IMR-90 (cell line): Measurements from ENCODE around the gene TGFBI. TPM values are rescaled to one million over a fixed set of nuclear protein-coding genes. Genes with fewer than 3 reads are reported as not detected.
A peak's percentile ranks its signal among the peaks of the same experiment; 100 is the strongest.

Experiments
- ATAC-seq: fragments of 200-7000 bp; cut with Tn5 transposase; 2 replicates; pipeline ENCODE4 v1.9.1; 2020; ENCODE audit warnings: low read depth, mild to moderate bottlenecking, moderate library complexity
- BruUV-seq: library from RNA; stranded (reverse); fragments of 400-500 nt; replicated peaks from 2 replicates; lab custom pipeline; 2021; lab: Mats Ljungman, UMichigan
- CTCF ChIA-PET: fragments of 300-600 bp; formaldehyde crosslinking; extraction: SDS; loops from one replicate; lab custom pipeline; 2021; ENCODE audit warnings: antibody characterized with exemption; lab: Yijun Ruan, JAX
- POLR2A ChIA-PET: fragments of 300-600 bp; sonication (Branson Sonifier 250); formaldehyde crosslinking; loops from one replicate; lab custom pipeline; 2022; ENCODE audit warnings: antibody characterized with exemption; ENCODE audit not compliant: unreplicated experiment; lab: Charles Lee
- DNase-seq: peaks from one replicate; pipeline ENCODE4 v3.0.0; 2013
- H2AFZ ChIP-seq: replicated peaks from 2 replicates; pipeline ENCODE3; 2013; ENCODE audit warnings: low read length, mild to moderate bottlenecking; ENCODE audit not compliant: poor library complexity
- H2AK5ac ChIP-seq: 2 replicates; pipeline ENCODE4 v1.6.1; 2013; ENCODE audit warnings: low read depth, low read length, inconsistent platforms
- H2AK9ac ChIP-seq: replicated peaks from 2 replicates; pipeline ENCODE3; 2013; ENCODE audit warnings: mild to moderate bottlenecking, low read depth, low read length, moderate library complexity; ENCODE audit not compliant: poor library complexity
- H2BK120ac ChIP-seq: 2 replicates; pipeline ENCODE4 v1.6.1; 2013; ENCODE audit warnings: low read depth, low read length, inconsistent platforms
- H2BK15ac ChIP-seq: 3 replicates; pipeline ENCODE4 v1.6.1; 2013; ENCODE audit warnings: low read depth, low read length, inconsistent platforms
- H2BK20ac ChIP-seq: 2 replicates; pipeline ENCODE4 v1.6.1; 2013; ENCODE audit warnings: low read depth, mild to moderate bottlenecking, inconsistent platforms, low read length, moderate library complexity
- H2BK5ac ChIP-seq: 2 replicates; pipeline ENCODE4 v1.6.1; 2013; ENCODE audit warnings: mild to moderate bottlenecking, low read depth, low read length, inconsistent platforms; ENCODE audit not compliant: poor library complexity, severe bottlenecking
- H3K14ac ChIP-seq: replicated peaks from 2 replicates; pipeline ENCODE4 v1.6.1; 2013; ENCODE audit warnings: low read depth, low read length, inconsistent platforms
- H3K18ac ChIP-seq: 2 replicates; pipeline ENCODE4 v1.6.1; 2013; ENCODE audit warnings: low read depth, low read length, control low read depth
- H3K23ac ChIP-seq: 2 replicates; pipeline ENCODE4 v1.6.1; 2013; ENCODE audit warnings: low read depth, low read length, inconsistent platforms
- H3K27ac ChIP-seq: 2 replicates; pipeline ENCODE4 v1.5.1; 2013; ENCODE audit warnings: mild to moderate bottlenecking, control low read depth, low read length; ENCODE audit not compliant: insufficient read depth
- H3K27me3 ChIP-seq: 2 replicates; pipeline ENCODE4 v1.6.1; 2013; ENCODE audit warnings: low read length; ENCODE audit not compliant: control insufficient read depth, insufficient read depth
- H3K36me3 ChIP-seq: 2 replicates; pipeline ENCODE4 v1.6.1; 2013; ENCODE audit warnings: low read length, mixed read lengths; ENCODE audit not compliant: control insufficient read depth, insufficient read depth
- H3K4ac ChIP-seq: 2 replicates; pipeline ENCODE4 v1.6.1; 2013; ENCODE audit warnings: low read depth, low read length, inconsistent platforms
- H3K4me1 ChIP-seq: 2 replicates; pipeline ENCODE4 v1.6.1; 2013; ENCODE audit warnings: low read length, mixed read lengths; ENCODE audit not compliant: control insufficient read depth, insufficient read depth
- H3K4me2 ChIP-seq: 2 replicates; pipeline ENCODE4 v1.6.1; 2013; ENCODE audit warnings: low read depth, mild to moderate bottlenecking, control low read depth, low read length, moderate library complexity
- H3K4me3 ChIP-seq: 2 replicates; pipeline ENCODE4 v1.5.1; 2013; ENCODE audit warnings: low read depth, mild to moderate bottlenecking, control low read depth, low read length, moderate library complexity; ENCODE audit not compliant: insufficient read depth
- H3K56ac ChIP-seq: 2 replicates; pipeline ENCODE4 v1.6.1; 2013; ENCODE audit warnings: low read length, inconsistent platforms; ENCODE audit not compliant: insufficient read depth; ENCODE audit errors: extremely low read depth
- H3K79me1 ChIP-seq, 2 experiments: 2 replicates each; pipeline ENCODE4 v1.6.1; 2013; ENCODE audit warnings: low read length in 2 of 2, inconsistent platforms in 1 of 2, low read depth in 1 of 2
- H3K9ac ChIP-seq: 2 replicates; pipeline ENCODE4 v1.6.1; 2013; ENCODE audit warnings: low read depth, low read length, control low read depth
- H3K9me1 ChIP-seq: 2 replicates; pipeline ENCODE4 v1.6.1; 2013; ENCODE audit warnings: low read length, inconsistent platforms; ENCODE audit not compliant: insufficient read depth
- H3K9me3 ChIP-seq: 2 replicates; pipeline ENCODE4 v1.6.1; 2013; ENCODE audit warnings: low read length; ENCODE audit not compliant: control insufficient read depth, insufficient read depth
- H4K20me1 ChIP-seq: 2 replicates; pipeline ENCODE4 v1.6.1; 2013; ENCODE audit warnings: low read length, inconsistent platforms; ENCODE audit not compliant: insufficient read depth
- H4K5ac ChIP-seq: 2 replicates; pipeline ENCODE4 v1.6.1; 2013; ENCODE audit warnings: mild to moderate bottlenecking, low read depth, low read length, control low read depth
- H4K8ac ChIP-seq, 2 experiments: 2 replicates each; pipeline ENCODE4 v1.6.1; 2013; ENCODE audit warnings: low read depth in 2 of 2, low read length in 2 of 2, control low read depth in 1 of 2, inconsistent platforms in 1 of 2
- H4K91ac ChIP-seq: 2 replicates; pipeline ENCODE4 v1.6.1; 2013; ENCODE audit warnings: low read depth, low read length, inconsistent platforms; ENCODE audit not compliant: insufficient read depth
- BHLHE40 ChIP-seq: fragments of 150-350 bp; IDR thresholded peaks from 2 replicates; pipeline ENCODE4 v1.6.1; 2016; ENCODE audit warnings: mild to moderate bottlenecking, low read depth, low read length
- CEBPB ChIP-seq: IDR thresholded peaks from 2 replicates; pipeline ENCODE4 v1.6.1; 2012; ENCODE audit warnings: low read depth, low read length, improper control_type of control experiment
- CHD1 ChIP-seq: IDR thresholded peaks from 2 replicates; pipeline ENCODE4 v1.6.1; 2012; ENCODE audit warnings: low read depth, low read length, improper control_type of control experiment
- FOS ChIP-seq: fragments of 150-350 bp; IDR thresholded peaks from 2 replicates; pipeline ENCODE4 v1.6.1; 2016; ENCODE audit warnings: low read depth, low read length
- MAFK ChIP-seq: IDR thresholded peaks from 2 replicates; pipeline ENCODE4 v1.6.1; 2012; ENCODE audit warnings: low read depth, low read length, improper control_type of control experiment
- MAZ ChIP-seq: IDR thresholded peaks from 2 replicates; pipeline ENCODE4 v1.6.1; 2012; ENCODE audit warnings: low read depth, mild to moderate bottlenecking, low read length, improper control_type of control experiment, moderate library complexity, borderline replicate concordance
- MXI1 ChIP-seq: IDR thresholded peaks from 2 replicates; pipeline ENCODE4 v1.6.1; 2012; ENCODE audit warnings: low read depth, mild to moderate bottlenecking, low read length, moderate library complexity, borderline replicate concordance
- POLR2A ChIP-seq: IDR thresholded peaks from 2 replicates; pipeline ENCODE4 v1.6.1; 2012; ENCODE audit warnings: mild to moderate bottlenecking, low read depth, low read length
- RAD21 ChIP-seq: IDR thresholded peaks from 2 replicates; pipeline ENCODE4 v1.6.1; 2012; ENCODE audit warnings: low read length, improper control_type of control experiment
- RCOR1 ChIP-seq: IDR thresholded peaks from 2 replicates; pipeline ENCODE4 v1.6.1; 2012; ENCODE audit warnings: mild to moderate bottlenecking, low read length, improper control_type of control experiment; ENCODE audit not compliant: insufficient replicate concordance
- RFX5 ChIP-seq: IDR thresholded peaks from 2 replicates; pipeline ENCODE4 v1.8.0; 2012; ENCODE audit warnings: low read depth, mild to moderate bottlenecking, low read length, moderate library complexity
- SMC3 ChIP-seq: fragments of 150-350 bp; IDR thresholded peaks from 2 replicates; pipeline ENCODE4 v1.6.1; 2016; ENCODE audit warnings: low read depth, mild to moderate bottlenecking, antibody characterized with exemption, low read length, moderate library complexity
- WGBS, 2 experiments: methylation state at CpG; one replicate each; pipeline versions ENCODE4 v1.1.5 to v1.1.7; 2013; ENCODE audit warnings: missing lambda C conversion rate in 2 of 2; ENCODE audit not compliant: insufficient read length in 1 of 2; ENCODE audit errors: extremely low coverage in 2 of 2; 5-methylcytosine and 5-hydroxymethylcytosine counted together
- dilution Hi-C: fragments of 300-500 bp; cut with HindIII; formaldehyde crosslinking; loops from one replicate; pipeline ENCODE4 v1.14.3; 2018; ENCODE audit warnings: low sequenced_read_pairs; ENCODE audit not compliant: unreplicated experiment
- in situ Hi-C: fragments of 300-500 bp; cut with MboI; formaldehyde crosslinking; loops from 3 replicates; pipeline ENCODE4 v1.14.3; 2019; ENCODE audit warnings: low sequenced_read_pairs, inconsistent platforms, mixed read lengths
- intact Hi-C: fragments of 100-400 bp; cut with micrococcal nuclease; formaldehyde crosslinking; loops from 2 replicates; pipeline ENCODE4 v1.10.0; 2022
- polyA plus RNA-seq, 3 experiments: library from polyadenylated mRNA; depleted of rRNA; stranded (reverse); fragments of >200 nt; gene quantifications; 2 replicates each; pipeline ENCODE4 v1.2.3, GENCODE V29; 2012; ENCODE audit warnings: low replicate concordance in 1 of 3
- total RNA-seq: library from RNA; depleted of rRNA; stranded (reverse); fragments of >200 nt; gene quantifications from 2 replicates; pipeline ENCODE4 v1.2.3, GENCODE V29; 2012
- TF ChIP-seq, protein P1 (sequence below): conservative IDR thresholded peaks from 2 replicates; pipeline ENCODE4 v1.5.1; 2012; ENCODE audit warnings: mild to moderate bottlenecking, low read depth, low read length, improper control_type of control experiment

Gene TGFBI
- total and polyA plus RNA-seq, 2 of the 4 experiments (the other 2 are of a cell fraction) = 618 to 1,551 TPM

DNA sequence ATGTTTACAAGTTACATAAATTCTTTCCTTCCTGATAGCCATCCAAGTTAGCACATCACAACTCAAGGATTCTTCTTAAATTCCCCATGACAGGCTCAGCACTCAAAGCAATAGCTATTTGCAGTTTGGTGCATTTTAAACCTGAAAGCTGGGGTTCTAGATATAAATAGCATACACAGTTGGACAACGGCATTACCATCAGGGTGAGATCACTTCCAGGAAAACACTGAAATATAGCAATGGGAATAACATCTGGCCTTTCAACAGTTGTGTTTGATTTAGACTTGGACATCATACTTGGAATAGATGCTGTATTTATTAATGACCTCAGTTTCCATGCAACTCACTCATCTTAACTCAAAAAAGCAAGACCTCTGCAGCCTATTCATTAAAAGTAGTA, 49.3 kb upstream of the TGFBI start:
- Histone ChIP-seq H3K4me1 (peaks cover 8% of the 10 kb centered on the region), H2AFZ (no peak overlapping the region), H3K36me3 (no peaks in the 10 kb centered on the region), H3K27me3 (no peaks in the 10 kb centered on the region), H2BK15ac (no peak overlapping the region), H2BK5ac (peak overlapping the region; percentile 1), H2AK5ac (no peak overlapping the region), H4K91ac (no peak overlapping the region), H2AK9ac (no peak overlapping the region), H3K4me3 (no peak overlapping the region), H3K9me1 (no peaks in the 10 kb centered on the region; the same call in 1 of the 2 replicates), H3K14ac (no peak overlapping the region), H3K56ac (no peak overlapping the region), H3K79me1 (no peaks in the 10 kb centered on the region), H4K5ac (no peak overlapping the region), H3K4ac (no peak overlapping the region), H3K18ac (no peak overlapping the region; the same call in 1 of the 2 replicates), H3K9ac (no peak overlapping the region), H2BK120ac (no peak overlapping the region), H3K27ac (no peak overlapping the region), H4K20me1 (no peaks in the 10 kb centered on the region), H2BK20ac (no peak overlapping the region), H3K9me3 (no peaks in the 10 kb centered on the region), H3K4me2 (peak overlapping the region; percentile 1; the same call in 1 of the 2 replicates), H3K23ac (no peak overlapping the region), H4K8ac (no peak overlapping the region)
- intact Hi-C loops (no loop called here), in situ Hi-C loops (no loop called here), dilution Hi-C loops (no loop called here)
- no peak for TF ChIP-seq MAFK
- TF ChIP-seq POLR2A = no peak
- TF ChIP-seq RAD21 = no peak
- TF ChIP-seq, protein P1, sequence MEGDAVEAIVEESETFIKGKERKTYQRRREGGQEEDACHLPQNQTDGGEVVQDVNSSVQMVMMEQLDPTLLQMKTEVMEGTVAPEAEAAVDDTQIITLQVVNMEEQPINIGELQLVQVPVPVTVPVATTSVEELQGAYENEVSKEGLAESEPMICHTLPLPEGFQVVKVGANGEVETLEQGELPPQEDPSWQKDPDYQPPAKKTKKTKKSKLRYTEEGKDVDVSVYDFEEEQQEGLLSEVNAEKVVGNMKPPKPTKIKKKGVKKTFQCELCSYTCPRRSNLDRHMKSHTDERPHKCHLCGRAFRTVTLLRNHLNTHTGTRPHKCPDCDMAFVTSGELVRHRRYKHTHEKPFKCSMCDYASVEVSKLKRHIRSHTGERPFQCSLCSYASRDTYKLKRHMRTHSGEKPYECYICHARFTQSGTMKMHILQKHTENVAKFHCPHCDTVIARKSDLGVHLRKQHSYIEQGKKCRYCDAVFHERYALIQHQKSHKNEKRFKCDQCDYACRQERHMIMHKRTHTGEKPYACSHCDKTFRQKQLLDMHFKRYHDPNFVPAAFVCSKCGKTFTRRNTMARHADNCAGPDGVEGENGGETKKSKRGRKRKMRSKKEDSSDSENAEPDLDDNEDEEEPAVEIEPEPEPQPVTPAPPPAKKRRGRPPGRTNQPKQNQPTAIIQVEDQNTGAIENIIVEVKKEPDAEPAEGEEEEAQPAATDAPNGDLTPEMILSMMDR = no peak
- TF ChIP-seq CEBPB = no peak
- no peak for TF ChIP-seq CHD1
- TF ChIP-seq SMC3 = no peak
- no peak for TF ChIP-seq RFX5
- TF ChIP-seq MXI1 = no peak
- TF ChIP-seq BHLHE40 = no peak
- TF ChIP-seq MAZ = no peak
- no peak for TF ChIP-seq FOS
- TF ChIP-seq RCOR1 = no peak
- WGBS, 2 experiments = no CpG with 5 or more reads among the region's 1 CpG
- DNase-seq = peak; percentile 93
- ChIA-PET POLR2A (no interaction called here), CTCF (interaction anchor here (0.7 kb wide), 1 partner anchor 34 kb away, joined by 3 read pairs; no protein-coding TSS in a partner anchor)
- peak; percentile 84 for ATAC-seq
- no TSS peak for BruUV-seq
